Measurements from ENCODE around the gene SHF.

The SHF gene

DNA sequence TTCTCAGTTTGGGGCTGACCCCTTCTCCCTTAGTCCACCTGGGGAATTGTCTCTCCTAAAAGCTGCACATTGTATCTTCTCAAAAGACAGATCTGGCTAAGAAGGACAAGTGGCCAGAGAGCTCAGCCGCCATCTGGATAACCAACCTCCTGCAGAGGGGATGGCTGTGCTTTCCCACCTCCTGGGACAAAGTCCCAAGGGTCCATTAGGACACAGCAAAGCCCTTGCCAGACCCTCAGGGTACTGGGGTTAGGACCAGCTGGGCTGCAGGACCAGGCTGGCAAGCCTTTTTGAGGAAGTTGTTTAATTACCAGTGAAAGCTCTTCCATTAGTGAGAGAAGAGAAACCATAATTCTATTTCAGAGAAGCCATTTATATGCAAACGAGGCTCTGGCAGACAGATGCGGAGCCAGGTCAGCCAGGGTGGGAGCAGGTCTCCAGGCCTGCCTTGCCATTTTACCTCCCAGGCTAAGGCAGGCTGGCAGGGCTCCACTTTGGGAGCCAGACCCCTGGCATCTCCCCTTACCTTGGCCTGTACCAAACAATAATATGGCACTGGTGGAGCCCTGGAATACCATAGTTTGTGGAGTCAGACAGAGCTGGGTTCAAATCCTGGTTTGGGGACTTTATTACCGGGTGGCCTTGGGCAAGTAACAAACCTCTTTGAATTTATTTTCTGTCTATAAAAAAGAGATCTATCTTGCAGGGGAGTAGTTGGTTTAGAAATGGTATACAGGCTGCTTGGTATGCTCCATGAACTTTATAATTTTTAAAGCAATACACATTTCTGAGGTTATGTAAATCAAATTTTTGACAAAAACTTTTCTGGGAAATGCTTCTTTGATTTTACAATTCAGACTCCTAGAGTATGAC, 17.9 kb downstream of the SHF start:
- no peak for DNase-seq (ENCODE audit: low read depth)

DNA sequence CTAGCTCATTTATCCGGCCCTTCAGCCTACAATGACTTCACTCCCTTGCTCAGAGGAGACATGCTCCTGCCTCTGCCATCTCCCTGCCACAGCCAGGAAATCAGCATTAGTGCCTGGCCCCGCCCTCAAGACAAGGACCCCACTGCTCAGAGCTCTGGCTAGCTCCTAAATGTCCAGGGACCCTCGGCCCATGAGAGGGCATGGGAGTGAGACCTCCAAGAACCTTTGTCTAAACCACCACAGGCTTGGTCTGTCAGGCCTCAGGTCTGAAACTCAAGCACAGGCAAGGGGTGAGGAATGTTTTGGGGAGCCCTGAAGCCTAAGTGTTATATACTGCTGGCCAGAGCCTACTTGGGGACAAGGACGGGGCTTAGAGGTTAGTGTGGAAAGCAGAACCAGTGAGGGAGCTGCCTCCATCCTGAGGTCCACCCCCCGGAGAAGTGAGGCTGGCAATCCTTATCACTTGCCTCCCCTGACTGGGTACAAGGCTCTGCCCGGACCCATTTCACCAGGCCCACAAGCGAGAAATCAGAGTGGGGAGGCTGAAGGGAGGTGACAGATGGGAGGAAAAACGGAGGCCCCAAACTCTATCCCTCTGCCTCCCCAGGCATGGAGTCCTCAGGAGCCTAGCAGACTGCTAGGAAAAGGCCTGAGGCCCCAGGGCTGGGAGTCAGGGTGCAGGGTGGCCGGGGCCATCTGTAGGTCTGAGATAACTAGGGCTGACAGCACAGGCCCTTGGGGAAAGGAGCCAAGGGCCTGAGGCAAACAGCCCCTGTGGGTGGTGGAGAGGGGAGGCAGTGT, 18.8 kb downstream of the SHF start:
- no peak for DNase-seq (ENCODE audit: low read depth)

DNA sequence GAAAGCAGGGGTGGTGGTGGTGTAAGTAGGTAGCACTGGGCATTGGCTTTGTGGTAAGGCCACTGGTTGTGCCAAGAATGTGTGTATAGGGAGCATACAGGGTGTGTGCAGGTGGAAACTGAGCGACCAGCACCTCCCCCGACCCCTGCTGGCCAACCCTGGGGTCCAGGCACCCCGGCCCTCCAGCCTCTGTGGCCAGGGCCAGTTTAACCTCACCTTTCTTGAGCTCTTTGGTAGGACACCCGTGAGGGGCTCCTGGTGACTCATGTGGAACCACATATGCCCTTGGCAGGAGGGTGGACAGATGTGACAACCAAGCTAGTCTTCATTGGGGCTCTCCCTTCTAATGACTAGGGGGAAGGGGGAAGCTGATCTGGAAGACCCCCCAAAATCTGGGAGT, 19.5 kb downstream of the SHF start:
- no peak for DNase-seq (ENCODE audit: low read depth)

DNA sequence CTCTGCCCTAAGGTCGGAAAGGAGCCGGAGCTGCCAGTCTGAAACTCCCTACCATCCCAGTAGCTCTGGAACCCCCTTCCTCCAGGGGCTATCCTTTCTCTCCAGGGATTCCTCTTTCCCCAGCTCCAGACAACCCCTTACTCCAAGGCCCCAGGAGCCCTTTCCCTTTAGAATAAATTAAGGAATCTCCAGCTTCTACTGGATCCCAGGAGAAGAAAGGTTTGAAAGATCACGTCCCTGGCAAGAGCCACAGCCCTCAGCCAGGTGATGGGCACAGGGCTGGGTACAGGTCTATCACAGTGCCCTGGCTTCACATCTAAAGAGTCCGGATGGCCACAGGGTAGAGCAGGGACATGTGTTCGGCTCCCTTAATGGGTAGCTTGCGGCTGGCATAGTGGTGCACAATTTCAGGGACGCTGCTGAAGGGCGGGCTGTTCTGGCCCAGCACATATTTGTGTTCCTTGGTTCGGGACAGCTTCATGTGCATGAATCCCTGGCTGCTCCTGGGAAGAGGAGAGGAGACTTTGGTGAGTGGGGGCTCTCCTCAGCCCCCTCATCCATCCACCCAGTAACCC, 20.0 kb downstream of the SHF start:
- no peak for DNase-seq (ENCODE audit: low read depth)

DNA sequence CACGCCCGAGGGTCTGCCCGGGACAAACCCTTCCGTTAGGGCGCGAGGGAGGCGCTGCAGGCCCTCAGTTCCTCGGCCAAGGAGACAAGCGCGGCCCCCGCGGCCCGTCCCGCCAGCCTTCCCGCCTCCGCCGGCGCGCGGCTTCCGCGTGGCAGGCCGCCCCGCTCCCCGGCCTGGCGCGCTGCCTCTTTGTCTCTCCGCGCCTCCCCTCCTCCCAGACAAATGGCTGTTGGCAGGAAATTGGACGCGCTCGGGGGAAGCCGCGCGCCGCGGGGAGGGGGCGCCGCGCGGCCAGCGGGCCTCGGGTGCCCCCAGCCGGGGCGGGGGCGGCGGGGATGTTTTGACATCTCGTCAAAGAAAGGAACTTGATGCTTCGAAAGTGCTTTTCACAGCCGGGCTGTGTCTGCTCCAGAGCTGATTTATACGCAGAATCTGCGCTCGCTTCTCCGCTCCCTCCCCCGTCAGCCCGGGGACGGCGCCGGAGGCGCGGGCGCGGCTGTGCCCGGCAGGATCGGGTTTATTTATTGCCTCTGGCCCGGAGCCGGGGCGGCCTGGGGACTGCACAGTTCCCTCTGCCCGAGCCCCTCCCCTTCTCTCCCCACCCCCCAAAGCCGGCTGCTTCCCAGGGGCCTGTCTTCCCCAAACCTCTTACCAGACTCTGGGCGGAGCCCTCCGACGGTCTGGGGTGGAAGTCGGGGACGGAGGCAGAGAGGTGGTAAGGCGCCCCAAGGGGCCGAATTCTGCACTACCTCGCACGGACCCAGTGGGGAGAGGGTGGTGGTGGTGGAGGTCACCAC, 20.7 kb downstream of the SHF start:
- peak; percentile 88 for DNase-seq (ENCODE audit: low read depth)

DNA sequence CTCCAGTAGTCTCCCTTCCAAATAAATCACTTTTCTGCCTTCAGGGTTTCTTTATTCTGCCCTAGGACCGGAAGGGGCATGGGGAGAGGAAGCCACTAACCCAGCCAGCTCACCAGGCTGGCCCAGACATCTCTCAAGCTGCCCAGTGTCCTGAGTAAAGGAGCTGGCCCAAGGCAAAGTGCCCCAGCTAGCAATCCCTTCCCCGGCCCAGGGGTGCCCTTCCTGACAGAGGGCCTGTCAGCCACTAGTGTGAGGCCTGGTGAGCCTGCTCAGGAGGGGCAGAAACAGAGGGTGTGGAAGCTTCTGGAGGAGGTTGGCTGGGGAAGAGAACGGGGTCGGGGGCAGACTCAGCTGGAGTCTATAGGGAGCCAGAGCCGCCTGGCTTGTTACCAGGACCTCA, 22.2 kb downstream of the SHF start:
- DNase-seq (ENCODE audit: low read depth) = no peak

DNA sequence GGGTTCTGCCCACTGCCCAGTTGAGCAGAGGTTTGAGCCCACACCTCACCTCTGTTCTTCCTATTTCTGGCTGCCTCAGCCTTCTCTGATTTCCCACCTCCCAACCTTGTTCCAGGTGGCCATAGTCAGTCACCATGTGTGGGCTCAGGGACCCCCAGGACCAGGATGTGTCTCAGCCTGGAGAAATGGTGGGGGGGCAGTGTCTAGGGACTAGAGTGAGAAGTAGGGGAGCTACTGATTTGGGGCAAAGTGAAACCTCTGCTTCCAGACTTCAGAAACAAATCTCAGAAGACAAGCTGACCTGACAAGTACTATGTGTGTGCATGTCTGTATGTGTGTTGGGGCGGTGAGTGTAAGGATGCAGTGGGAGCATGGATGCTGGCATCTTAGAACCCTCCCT, 22.9 kb downstream of the SHF start:
- DNase-seq (ENCODE audit: low read depth) = no peak

DNA sequence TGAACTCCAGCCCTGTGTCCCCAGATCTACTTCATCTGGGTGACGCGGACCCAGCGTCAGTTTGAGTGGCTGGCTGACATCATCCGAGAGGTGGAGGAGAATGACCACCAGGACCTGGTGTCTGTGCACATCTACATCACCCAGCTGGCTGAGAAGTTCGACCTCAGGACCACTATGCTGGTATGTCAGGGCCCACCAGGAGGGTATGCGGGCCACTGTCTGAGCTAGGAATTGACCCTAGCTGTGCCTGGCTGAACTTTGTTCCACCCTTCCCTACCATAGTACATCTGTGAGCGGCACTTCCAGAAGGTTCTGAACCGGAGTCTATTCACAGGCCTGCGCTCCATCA, 24.3 kb downstream of the SHF start:
- no peak for DNase-seq (ENCODE audit: low read depth)

DNA sequence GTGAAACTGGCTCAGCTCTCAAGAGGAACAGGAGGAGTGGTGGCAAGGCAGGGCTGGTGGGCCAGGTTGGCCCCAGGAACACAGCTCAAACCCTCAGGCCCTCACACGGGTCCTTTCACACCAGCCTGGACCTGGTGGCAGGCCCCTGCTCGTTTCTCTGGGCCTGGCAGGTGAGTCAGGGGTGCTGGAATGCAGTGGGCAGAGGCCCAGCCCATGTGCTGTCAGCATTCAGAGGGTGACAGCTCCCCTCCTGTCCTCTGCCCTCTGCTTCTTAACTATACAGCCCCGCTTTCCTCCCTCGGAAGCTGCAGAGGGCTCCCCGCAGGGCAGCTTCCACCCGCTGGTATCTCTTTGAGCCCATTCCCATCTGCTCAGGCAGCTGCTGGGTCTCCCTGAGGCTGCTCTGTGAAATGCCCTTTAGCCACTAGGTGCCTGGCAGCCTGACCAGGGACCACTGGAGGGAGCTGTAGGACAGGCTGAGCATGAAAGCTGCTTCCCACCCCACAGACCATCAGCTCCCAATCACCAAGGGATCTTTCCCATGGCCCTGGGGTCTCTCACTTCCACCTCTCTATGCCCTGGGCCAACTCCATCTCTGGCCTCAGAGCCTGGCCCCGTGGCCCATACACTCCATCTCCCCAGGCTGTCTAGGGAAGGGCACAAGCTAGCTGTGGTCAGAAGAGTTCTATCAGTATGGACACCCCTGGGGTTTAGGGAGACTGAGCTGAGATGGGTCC, 24.8 kb downstream of the SHF start:
- DNase-seq (ENCODE audit: low read depth) = peak; percentile 74

DNA sequence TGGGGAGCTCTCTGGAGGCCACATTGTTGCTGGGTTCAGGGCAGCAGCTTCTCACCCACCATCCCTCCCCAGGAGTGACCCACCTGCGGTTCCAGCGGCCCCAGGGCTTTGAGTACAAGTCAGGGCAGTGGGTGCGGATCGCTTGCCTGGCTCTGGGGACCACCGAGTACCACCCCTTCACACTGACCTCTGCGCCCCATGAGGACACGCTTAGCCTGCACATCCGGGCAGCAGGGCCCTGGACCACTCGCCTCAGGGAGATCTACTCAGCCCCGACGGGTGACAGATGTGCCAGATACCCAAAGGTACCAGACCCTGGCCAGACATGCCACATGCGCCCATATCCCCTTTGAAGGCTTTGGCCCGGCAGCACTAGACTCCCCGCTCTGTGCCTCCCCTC, 26.1 kb downstream of the SHF start:
- no peak for DNase-seq (ENCODE audit: low read depth)

DNA sequence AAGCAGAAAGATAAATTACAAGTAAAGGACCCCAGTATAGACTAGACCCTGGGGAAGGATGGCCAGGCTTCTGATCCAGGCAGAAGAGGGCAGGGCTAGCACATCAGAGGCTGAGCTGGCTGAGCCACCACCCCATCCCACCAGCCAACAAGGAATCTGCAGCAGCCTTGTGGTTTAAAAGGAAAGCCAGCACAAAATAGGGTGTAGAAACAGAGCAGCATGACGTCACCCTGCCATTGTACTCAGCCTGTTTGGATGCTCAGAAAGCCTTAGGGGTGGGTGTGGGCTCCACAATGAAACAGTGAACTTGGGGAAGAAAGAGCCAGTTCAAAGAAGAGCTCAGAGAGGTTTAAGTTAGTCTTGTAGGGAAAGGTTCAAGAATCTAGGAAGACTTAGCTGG, 29.8 kb downstream of the SHF start:
- peak; percentile 87 for DNase-seq (ENCODE audit: low read depth)

DNA sequence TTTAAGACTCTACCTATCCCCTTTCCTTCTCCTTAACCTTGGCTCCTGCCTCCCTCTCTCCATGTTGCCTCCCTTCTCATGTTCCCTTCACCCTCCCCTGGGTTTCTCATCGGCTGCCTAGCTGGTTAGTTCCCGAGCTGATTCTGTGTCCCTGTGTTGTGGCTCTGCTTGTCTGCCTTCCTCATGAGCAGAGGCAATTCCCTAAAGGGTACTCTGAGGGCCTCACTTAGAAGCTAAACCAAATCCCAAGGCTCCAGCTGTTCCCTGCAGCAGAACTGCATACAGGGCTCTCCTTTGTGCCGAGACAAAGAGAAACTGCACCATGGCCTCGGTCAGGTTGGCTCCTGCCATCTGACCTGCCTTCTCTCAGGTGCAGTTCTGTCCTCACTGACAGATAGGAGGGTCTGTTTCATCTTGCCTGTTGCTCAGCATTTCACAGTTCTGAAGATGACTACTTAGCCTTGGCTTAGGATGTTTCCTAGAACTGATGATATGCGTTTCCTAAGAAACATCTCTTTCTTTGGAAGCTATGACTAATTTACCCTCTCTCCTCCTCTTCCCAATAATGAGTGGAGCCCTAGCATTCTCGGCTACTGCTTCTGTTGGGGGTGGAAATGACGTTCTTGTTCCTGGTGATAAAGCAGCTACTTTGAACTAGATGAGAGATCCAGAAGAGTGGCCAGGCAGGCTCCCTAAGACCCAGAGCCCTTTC, 30.9 kb downstream of the SHF start:
- DNase-seq (ENCODE audit: low read depth) = peak; percentile 86

DNA sequence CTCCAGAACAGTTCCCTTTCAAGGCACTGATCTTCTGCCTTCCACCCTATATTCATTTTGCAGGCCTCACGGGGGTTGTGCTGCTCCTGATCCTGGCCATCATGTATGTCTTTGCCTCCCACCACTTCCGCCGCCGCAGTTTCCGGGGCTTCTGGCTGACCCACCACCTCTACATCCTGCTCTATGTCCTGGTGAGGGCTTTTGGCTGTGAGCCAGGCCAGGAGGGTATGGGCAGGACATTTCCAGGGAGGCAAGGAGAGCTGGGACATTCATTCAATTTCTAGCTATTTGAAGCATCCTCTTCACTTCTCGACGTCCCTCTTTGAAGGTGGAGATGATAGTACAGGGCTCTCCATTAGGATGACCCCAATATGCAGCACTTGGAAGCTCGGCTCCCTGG, 32.0 kb downstream of the SHF start:
- no peak for DNase-seq (ENCODE audit: low read depth)

DNA sequence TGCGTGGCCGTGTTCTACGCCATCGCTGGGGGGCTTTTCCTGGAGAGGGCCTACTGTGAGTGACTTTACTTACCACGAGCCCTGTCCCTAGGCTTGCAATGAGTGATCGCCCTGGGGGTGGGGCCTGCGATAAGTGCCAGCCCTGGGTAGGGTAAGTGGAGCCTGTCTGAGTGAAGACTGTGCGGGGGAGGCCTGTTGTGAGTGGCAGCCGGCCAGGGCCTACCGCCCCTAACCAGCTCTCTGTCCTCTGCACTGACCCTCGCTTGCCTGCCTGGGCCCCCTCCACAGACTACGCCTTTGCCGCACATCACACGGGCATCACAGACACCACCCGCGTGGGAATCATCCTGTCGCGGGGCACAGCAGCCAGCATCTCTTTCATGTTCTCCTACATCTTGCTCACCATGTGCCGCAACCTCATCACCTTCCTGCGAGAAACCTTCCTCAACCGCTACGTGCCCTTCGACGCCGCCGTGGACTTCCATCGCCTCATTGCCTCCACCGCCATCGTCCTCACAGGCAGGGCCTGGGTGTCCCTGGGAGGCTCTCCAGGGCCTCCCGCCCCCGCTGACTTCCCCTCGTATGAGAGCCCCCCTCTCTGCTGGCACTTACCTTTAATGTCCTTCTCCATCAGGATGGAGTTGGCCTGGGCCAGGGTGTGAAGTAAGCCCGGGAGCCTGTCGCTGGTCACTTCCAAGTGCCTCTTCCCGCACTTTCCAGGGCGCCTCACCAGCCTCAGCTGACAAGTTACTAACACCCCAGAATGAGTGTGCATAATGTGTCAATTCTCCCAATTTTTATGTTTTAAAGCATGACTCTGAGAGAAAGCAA, 35.6 kb downstream of the SHF start:
- DNase-seq (ENCODE audit: low read depth) = no peak

DNA sequence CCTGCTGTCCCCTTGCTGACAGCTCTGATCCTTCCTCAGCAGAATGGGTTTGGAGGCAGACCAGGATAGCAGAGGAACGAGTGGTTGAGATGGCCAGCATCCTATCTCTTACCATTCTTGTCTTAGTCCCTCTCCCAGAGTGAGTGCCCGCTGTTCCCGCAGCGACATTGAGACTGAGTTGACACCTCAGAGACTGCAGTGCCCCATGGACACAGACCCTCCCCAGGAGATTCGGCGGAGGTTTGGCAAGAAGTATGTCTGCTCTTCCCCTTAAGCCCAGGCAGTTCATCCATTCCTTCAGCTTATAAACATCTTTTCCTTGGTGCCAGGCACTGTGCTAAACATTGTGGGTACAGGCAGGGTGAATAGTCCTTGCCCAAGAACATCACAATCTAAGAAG, 36.8 kb downstream of the SHF start:
- DNase-seq (ENCODE audit: low read depth) = no peak

DNA sequence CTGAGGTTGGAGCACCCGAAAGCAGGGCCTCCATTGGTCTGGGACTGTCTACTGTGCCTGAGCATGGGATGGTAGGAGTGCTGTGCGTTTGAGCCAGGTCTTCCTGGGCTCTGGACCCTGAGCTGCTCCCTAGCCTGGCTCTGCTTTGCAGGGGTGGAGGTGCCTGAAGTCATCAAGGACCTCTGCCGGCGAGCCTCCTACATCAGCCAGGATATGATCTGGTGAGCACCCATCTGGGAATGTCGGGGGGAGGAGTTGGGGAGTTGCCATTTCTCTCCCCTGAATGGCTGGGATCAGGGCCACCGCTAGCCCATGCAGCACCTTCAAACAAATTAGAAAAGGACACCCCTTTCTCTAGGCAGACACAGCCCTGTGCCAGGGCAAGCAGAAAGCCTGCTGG, 37.3 kb downstream of the SHF start:
- no peak for DNase-seq (ENCODE audit: low read depth)

DNA sequence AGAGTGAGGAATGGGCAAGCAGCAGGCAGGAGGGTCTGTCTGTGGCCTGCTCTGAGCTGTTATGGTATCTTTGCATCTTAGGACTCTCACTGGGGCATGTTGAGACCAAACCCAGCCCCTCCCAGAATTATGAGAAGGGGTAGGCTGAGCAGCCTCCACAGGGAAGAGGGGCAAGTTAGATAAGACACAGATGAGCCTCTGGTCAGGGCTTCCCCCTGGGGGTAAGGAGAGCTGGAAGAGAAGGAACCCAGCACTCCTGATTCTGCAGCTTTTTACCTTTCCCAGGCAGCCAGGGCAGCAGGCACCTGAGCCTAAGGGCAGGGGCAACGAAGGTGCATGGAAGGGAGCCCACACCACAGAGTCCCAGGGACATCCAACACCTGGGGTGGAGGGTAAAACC, 38.7 kb downstream of the SHF start:
- DNase-seq (ENCODE audit: low read depth) = no peak

DNA sequence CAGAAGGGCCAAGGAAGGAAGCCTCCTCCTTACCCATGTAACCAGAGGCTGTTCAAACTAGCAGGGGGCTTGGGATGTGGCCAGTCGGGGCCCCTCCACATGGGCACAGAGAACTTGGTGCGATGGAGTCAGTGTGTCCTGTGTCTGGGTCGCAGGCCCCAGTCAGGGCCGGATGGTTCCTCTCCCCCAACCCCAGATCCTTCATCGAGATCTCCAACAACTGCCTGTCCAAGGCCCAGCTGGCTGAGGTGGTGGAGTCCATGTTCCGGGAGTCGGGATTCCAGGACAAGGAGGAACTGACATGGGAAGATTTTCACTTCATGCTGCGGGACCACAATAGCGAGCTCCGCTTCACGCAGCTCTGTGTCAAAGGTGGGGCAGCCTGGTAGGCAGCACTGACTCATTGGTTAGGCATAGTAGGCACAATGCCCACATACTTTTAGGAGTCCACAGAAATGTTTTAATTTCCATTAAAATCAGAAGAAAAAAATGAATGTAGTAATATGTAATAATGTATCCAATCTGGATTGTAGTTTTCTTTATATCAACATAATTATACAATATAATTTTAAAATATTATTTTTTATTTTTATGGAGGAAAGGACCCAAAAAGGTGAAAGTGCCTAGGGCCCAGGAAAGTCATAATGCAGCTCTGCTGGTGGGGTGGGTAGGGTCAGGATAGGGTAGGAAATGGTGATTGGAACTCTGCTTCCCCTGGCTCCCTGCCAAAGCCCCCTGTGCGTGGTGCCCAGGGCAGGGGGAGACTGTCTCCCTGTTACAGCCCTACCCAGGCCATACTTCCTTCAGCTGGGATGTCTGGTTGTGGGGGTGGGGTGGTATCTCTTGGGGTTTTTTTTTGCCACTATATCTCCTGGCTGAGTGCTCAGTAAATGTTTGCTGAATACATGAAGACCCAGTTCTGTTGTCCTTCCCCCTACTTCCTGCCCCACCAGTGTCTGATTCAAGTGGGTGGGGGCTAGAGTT, 39.4 kb downstream of the SHF start:
- DNase-seq (ENCODE audit: low read depth) = no peak

DNA sequence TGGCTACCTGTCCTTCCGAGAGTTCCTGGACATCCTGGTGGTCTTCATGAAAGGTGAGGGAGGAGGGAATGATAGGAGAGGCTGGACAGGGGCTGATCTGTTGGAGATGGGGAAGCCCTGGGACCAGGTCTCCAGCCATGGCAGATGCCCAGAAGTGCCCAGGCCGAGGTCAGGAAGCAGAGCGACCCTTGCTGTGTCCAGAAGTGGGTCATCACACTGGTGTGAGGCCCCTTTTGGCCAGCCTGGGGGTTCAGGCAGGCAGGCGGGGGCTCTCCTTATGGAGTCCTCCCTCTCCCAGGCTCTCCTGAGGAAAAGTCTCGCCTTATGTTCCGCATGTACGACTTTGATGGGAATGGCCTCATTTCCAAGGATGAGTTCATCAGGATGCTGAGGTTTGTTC, 40.2 kb downstream of the SHF start:
- no peak for DNase-seq (ENCODE audit: low read depth)

All from amniotic epithelial cell (primary cell).